Measurements from ENCODE around the gene CKMT1B. TPM values are rescaled to one million over a fixed set of nuclear protein-coding genes. Genes with fewer than 3 reads are reported as not detected.
"Not testable (repeated sequence)": the region's sequence is repeated elsewhere in the genome, so short reads cannot be mapped to it uniquely, and the experiment has no call there.

Gene CKMT1B

DNA sequence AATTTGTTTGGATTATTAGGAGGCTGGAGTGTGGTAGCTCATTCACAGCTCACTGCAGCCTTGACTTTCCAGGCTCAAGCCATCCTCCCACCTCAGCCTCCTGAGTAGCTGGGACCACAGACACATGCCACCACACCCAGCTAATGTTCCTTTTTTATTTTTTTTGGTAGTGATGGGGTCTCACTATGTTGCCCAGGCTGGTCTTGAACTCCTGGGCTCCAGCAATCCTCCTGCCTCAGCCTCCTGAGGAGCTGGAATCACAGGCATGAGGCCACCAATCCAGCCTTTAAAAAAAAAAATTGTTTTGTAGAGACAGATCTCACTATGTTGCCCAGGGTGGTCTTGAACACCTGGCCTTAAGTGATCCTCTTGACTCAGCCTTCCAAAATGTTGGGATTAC is 33.1 kb downstream of the CKMT1B start:
- H2AK5ac ChIP-seq (ENCODE audit: low read depth, low read length); H4K91ac ChIP-seq (ENCODE audit: low read depth, low read length, poor library complexity); H2AFZ ChIP-seq (ENCODE audit: low read length); DNase-seq (ENCODE audit: low spot score); H4K8ac ChIP-seq (ENCODE audit: low read depth, low read length); H3K23ac ChIP-seq (ENCODE audit: low read depth, low read length, poor library complexity); H3K4me3 ChIP-seq (ENCODE audit: low read length in 2 of 2); H3K4me2 ChIP-seq (ENCODE audit: insufficient read depth, low read length, poor library complexity, severe bottlenecking); H3K4me1 ChIP-seq (ENCODE audit: control insufficient read depth in 2 of 2, insufficient read depth in 1 of 2, low read depth in 1 of 2, low read length in 2 of 2); H2BK5ac ChIP-seq (ENCODE audit: low read length); H3K36me3 ChIP-seq (replicated peaks in 1 of 2; ENCODE audit: control insufficient read depth in 2 of 2, insufficient read depth in 2 of 2, low read length in 2 of 2); H3K14ac ChIP-seq (ENCODE audit: low read length); H2BK15ac ChIP-seq (ENCODE audit: low read length); H3K79me1 ChIP-seq (ENCODE audit: low read depth, low read length); H3K9ac ChIP-seq (ENCODE audit: low read depth, low read length, poor library complexity); H3K18ac ChIP-seq (ENCODE audit: low read length); H3K4ac ChIP-seq (ENCODE audit: low read length); H3K9me3 ChIP-seq (replicated peaks in 1 of 2; ENCODE audit: control insufficient read depth in 2 of 2, insufficient read depth in 1 of 2, low read depth in 1 of 2, low read length in 2 of 2); H2BK120ac ChIP-seq (ENCODE audit: low read depth, low read length); H3K27me3 ChIP-seq (ENCODE audit: control insufficient read depth in 3 of 3, insufficient read depth in 3 of 3, low read depth in 1 of 3, low read length in 3 of 3); H2BK12ac ChIP-seq (ENCODE audit: low read length); H3K27ac ChIP-seq (replicated peaks; ENCODE audit: low read length): not testable (repeated sequence)

- H3K14ac ChIP-seq (ENCODE audit: low read length); H2BK12ac ChIP-seq (ENCODE audit: low read length); H2AFZ ChIP-seq (ENCODE audit: low read length); H3K4me1 ChIP-seq (ENCODE audit: control insufficient read depth in 2 of 2, insufficient read depth in 1 of 2, low read depth in 1 of 2, low read length in 2 of 2); H2BK5ac ChIP-seq (ENCODE audit: low read length); H3K4ac ChIP-seq (ENCODE audit: low read length); H3K27me3 ChIP-seq (ENCODE audit: control insufficient read depth in 3 of 3, insufficient read depth in 3 of 3, low read depth in 1 of 3, low read length in 3 of 3); H3K18ac ChIP-seq (ENCODE audit: low read length); H3K27ac ChIP-seq (replicated peaks; ENCODE audit: low read length); H3K9ac ChIP-seq (ENCODE audit: low read depth, low read length, poor library complexity); H2BK120ac ChIP-seq (ENCODE audit: low read depth, low read length); H4K8ac ChIP-seq (ENCODE audit: low read depth, low read length); H3K4me2 ChIP-seq (ENCODE audit: insufficient read depth, low read length, poor library complexity, severe bottlenecking); H3K23ac ChIP-seq (ENCODE audit: low read depth, low read length, poor library complexity); DNase-seq (ENCODE audit: low spot score); H3K9me3 ChIP-seq (replicated peaks in 1 of 2; ENCODE audit: control insufficient read depth in 2 of 2, insufficient read depth in 1 of 2, low read depth in 1 of 2, low read length in 2 of 2); H3K4me3 ChIP-seq (ENCODE audit: low read length in 2 of 2); H2AK5ac ChIP-seq (ENCODE audit: low read depth, low read length); H3K79me1 ChIP-seq (ENCODE audit: low read depth, low read length); H4K91ac ChIP-seq (ENCODE audit: low read depth, low read length, poor library complexity); H3K36me3 ChIP-seq (replicated peaks in 1 of 2; ENCODE audit: control insufficient read depth in 2 of 2, insufficient read depth in 2 of 2, low read length in 2 of 2); H2BK15ac ChIP-seq (ENCODE audit: low read length): not testable (repeated sequence)
- WGBS, 2 donors (ENCODE audit: extremely low coverage in 2 of 2, insufficient read length in 2 of 2, insufficient replicate concordance in 1 of 2), result no CpG with 5 or more reads among the region's 8 CpGs
Observed at GRCh38 chr15:43638464-43639204, 44.8 kb downstream of the CKMT1B start.

Small RNA genes lying within 50 kb of the gene (small RNA-seq; reads per million reads assigned to genes)
- not detected for gene PDIA3P2 (ENCODE audit: insufficient read depth)
- gene RNU6-554P (ENCODE audit: insufficient read depth), result not detected
- gene RNU6-610P (ENCODE audit: insufficient read depth), result not detected

Data from neuronal stem cell (in vitro differentiated cells).